ENCODE data around the gene PRRT3. TPM values are rescaled to one million over a fixed set of nuclear protein-coding genes. Genes with fewer than 3 reads are reported as not detected.

PRRT3 gene
- total and polyA plus RNA-seq, 2 of the 8 experiments (the other 6 are each of a cell fraction or from before 2014, with no cell fraction given): 9.0 to 9.2 TPM

DNA sequence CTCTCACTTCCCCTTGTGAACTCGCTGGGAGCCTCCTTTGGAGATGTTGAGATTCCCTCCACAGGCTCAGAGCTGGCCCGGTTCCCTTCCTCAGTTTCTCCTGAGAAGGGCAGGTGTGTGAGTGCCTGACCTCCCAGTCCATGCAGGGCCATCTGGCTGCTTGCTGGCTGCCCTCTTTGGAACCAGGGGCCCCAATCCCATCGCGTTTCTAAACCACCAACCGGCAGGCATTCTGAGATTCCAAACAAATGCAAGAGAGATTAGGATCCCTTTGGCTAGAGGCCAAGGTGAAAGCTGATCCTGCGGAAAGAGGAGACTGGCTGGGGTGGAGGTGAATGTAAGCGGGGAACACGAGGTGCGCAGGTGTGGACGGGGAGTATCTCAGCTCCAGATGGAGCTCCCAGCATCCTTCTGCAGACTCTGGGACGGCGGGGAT, 2.9 kb upstream of the PRRT3 start:
- H2BK15ac ChIP-seq (ENCODE audit: low read length): no peak overlapping the region
- peak overlapping the region; percentile 58 to 61 for H3K4me2 ChIP-seq (ENCODE audit: insufficient read depth in 1 of 2, low read depth in 2 of 2, low read length in 2 of 2)
- H3K79me1 ChIP-seq (ENCODE audit: low read depth, low read length): no peaks in the 10 kb centered on the region
- H3K4me1 ChIP-seq (replicated peaks in 1 of 4; ENCODE audit: control insufficient read depth in 3 of 4, insufficient read depth in 4 of 4, low read length in 3 of 4): peaks cover 11 to 19% (median 18%) of the 10 kb centered on the region in 4 experiments
- peak overlapping the region; percentile 58 for H4K91ac ChIP-seq (replicated peaks; ENCODE audit: insufficient read length, low read length)
- H3K14ac ChIP-seq (ENCODE audit: insufficient read length): no peak overlapping the region
- H3K9ac ChIP-seq (replicated peaks in 1 of 4; ENCODE audit: extremely low read depth in 1 of 4, low read depth in 3 of 4, low read length in 3 of 4): no peak overlapping the region
- no peak for FAIRE-seq
- H2BK120ac ChIP-seq (replicated peaks; ENCODE audit: low read depth, low read length): no peak overlapping the region
- H3K23ac ChIP-seq (ENCODE audit: insufficient read length): no peak overlapping the region
- H3K23me2 ChIP-seq (ENCODE audit: low read depth, low read length): peaks cover 4% of the 10 kb centered on the region; the same call in 1 of the 2 replicates
- POLR2A ChIA-PET (ENCODE audit: partially characterized antibody): interaction anchor here (0.9 to 2.7 kb wide), 9 partner anchors 8 to 128 kb away, joined by 3 to 19 read pairs (median 3); partner anchors contain the start of gene EMC3
- H3K9me3 ChIP-seq (ENCODE audit: insufficient read depth in 2 of 2, low read depth in 1 of 2, low read length in 1 of 2): no peaks in the 10 kb centered on the region
- H3K4ac ChIP-seq (replicated peaks; ENCODE audit: insufficient read length, low read depth, low read length): no peak overlapping the region
- no peak overlapping the region for H3K27ac ChIP-seq (ENCODE audit: low read depth, low read length)
- H4K8ac ChIP-seq (ENCODE audit: extremely low read depth, insufficient read depth, low read length): no peak overlapping the region
- peak overlapping the region in 2 of 4 experiments; percentile 7 to 29; a peak in 3 of 8 replicates for H3K4me3 ChIP-seq (ENCODE audit: extremely low read depth in 1 of 4, insufficient read depth in 2 of 4, low read depth in 3 of 4, low read length in 4 of 4)
- 13% methylated on average over 12 of the region's 12 CpGs; no CpG with 5 or more reads in 1 of the 2 experiments for WGBS, 2 experiments (ENCODE audit: extremely low coverage in 1 of 2, insufficient coverage in 1 of 2, insufficient read length in 1 of 2, insufficient replicate concordance in 2 of 2, low coverage in 1 of 2, low lambda C conversion rate in 2 of 2, missing lambda C conversion rate in 1 of 2)
- H2AK5ac ChIP-seq (ENCODE audit: low read depth, low read length): no peak overlapping the region
- CTCF ChIA-PET (ENCODE audit: partially characterized antibody): interaction anchor here (0.7 to 5.6 kb wide), 12 partner anchors 9 to 222 kb away, joined by 3 to 41 read pairs (median 4); partner anchors contain the start of gene CRELD1
- H2BK5ac ChIP-seq (ENCODE audit: low read depth, low read length): no peak overlapping the region
- H3K56ac ChIP-seq (replicated peaks; ENCODE audit: insufficient read length, low read depth, low read length): no peak overlapping the region
- H2AFZ ChIP-seq (ENCODE audit: low read length): no peak overlapping the region
- H4K5ac ChIP-seq (ENCODE audit: insufficient read length, low read depth, low read length): peak overlapping the region; percentile 29
- peaks cover 0 to 11% (median under 1%) of the 10 kb centered on the region in 4 experiments; a peak in 3 of 7 replicates for H3K27me3 ChIP-seq (replicated peaks in 1 of 4; ENCODE audit: control insufficient read depth in 3 of 4, extremely low read depth in 1 of 4, insufficient read depth in 3 of 4, low read length in 3 of 4)
- no peaks in the 10 kb centered on the region for H3K36me3 ChIP-seq (ENCODE audit: control insufficient read depth in 2 of 4, insufficient read depth in 4 of 4, low read length in 3 of 4)
- DNase-seq (ENCODE audit: low read depth in 1 of 2, low spot score in 2 of 2): peak in 1 of 2 experiments; percentile 65
- H2BK20ac ChIP-seq (ENCODE audit: low read length): no peak overlapping the region; the same call in 1 of the 2 replicates
- no peak overlapping the region for H3K18ac ChIP-seq (ENCODE audit: extremely low read depth, low read length)
- H2BK12ac ChIP-seq (ENCODE audit: low read depth, low read length): no peak overlapping the region; the same call in 1 of the 2 replicates
- H3K79me2 ChIP-seq (ENCODE audit: control insufficient read depth in 1 of 2, insufficient read depth in 2 of 2, low read length in 2 of 2): no peaks in the 10 kb centered on the region; a peak in 1 of 4 replicates
- H4K20me1 ChIP-seq (replicated peaks in 1 of 2; ENCODE audit: control insufficient read depth in 1 of 2, insufficient read depth in 2 of 2, low read length in 2 of 2): no peaks in the 10 kb centered on the region
- TF ChIP-seq EGR1 (IDR thresholded peaks at IDR 0.05; ENCODE audit: borderline replicate concordance, low read depth, low read length) (no peak), POU5F1 (IDR thresholded peaks at IDR 0.05; ENCODE audit: low read depth, low read length) (no peak), CBX8 (IDR thresholded peaks at IDR 0.05; ENCODE audit: borderline replicate concordance, low read depth, low read length) (no peak), NRF1 (IDR thresholded peaks at IDR 0.05; ENCODE audit: low read depth, low read length) (0 out of 2 replicates have a peak, but pooled peaks have one; percentile 16), POLR2AphosphoS5 (IDR thresholded peaks at IDR 0.05; ENCODE audit: low read depth, low read length) (peak; percentile 36; the same call in 1 of the 2 replicates), SRF (IDR thresholded peaks at IDR 0.05; ENCODE audit: low read depth, low read length) (no peak), RAD21 (IDR thresholded peaks at IDR 0.05 in 1 of 2, conservative IDR thresholded peaks at IDR 0.05 in 1 of 2; ENCODE audit: low read depth in 2 of 2, low read length in 2 of 2) (no peak), SP1 (IDR thresholded peaks at IDR 0.05; ENCODE audit: low read depth, low read length) (0 out of 2 replicates have a peak, but pooled peaks have one; percentile 22), JUND (IDR thresholded peaks at IDR 0.05; ENCODE audit: low read length) (no peak), TCF12 (IDR thresholded peaks at IDR 0.05; ENCODE audit: low read depth, low read length) (peak; percentile 69; the same call in 1 of the 2 replicates)
- TF ChIP-seq, protein P1, sequence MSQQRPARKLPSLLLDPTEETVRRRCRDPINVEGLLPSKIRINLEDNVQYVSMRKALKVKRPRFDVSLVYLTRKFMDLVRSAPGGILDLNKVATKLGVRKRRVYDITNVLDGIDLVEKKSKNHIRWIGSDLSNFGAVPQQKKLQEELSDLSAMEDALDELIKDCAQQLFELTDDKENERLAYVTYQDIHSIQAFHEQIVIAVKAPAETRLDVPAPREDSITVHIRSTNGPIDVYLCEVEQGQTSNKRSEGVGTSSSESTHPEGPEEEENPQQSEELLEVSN (IDR thresholded peaks at IDR 0.05): peak; percentile 73
- TF ChIP-seq, protein P2, sequence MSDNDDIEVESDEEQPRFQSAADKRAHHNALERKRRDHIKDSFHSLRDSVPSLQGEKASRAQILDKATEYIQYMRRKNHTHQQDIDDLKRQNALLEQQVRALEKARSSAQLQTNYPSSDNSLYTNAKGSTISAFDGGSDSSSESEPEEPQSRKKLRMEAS (IDR thresholded peaks at IDR 0.05): peak; percentile 90

Data from H1 (cell line).